Ovary (tissue), 3 donors: ENCODE results near the gene ROBO1.
"Not testable (repeated sequence)": the region's sequence is repeated elsewhere in the genome, so short reads cannot be mapped to it uniquely, and the experiment has no call there.

Source experiments
- CTCF ChIP-seq, 3 donors: fragments of 450-650 bp in 2 of 3; fragments of 200-600 bp in 1 of 3; IDR thresholded peaks; one replicate each; pipeline versions ENCODE4 v1.5.1 to v1.8.0; 2016 to 2022; ENCODE audit warnings: antibody characterized with exemption in 3 of 3, mild to moderate bottlenecking in 1 of 3
- POLR2A ChIP-seq: fragments of 450-650 bp; IDR thresholded peaks from one replicate; pipeline ENCODE4 v1.6.1; 2017; ENCODE audit warnings: antibody characterized with exemption, mild to moderate bottlenecking, moderate library complexity
- donor health status: DM: no; HTN: no; CAD: no.

- not testable (repeated sequence) for TF ChIP-seq CTCF (IDR thresholded peaks at IDR 0.05); POLR2A
Measured at GRCh38 chr3:78750291-78750690, 1017.5 kb downstream of the ROBO1 start.
